ENCODE data around the gene PFKFB2.
"Not testable (repeated sequence)": the region's sequence is repeated elsewhere in the genome, so short reads cannot be mapped to it uniquely, and the experiment has no call there.

Gene PFKFB2

GRCh38 chr1:207041397-207041796 is 11.7 kb upstream of the PFKFB2 start:
- not testable (repeated sequence) for DNase-seq

- no peak for DNase-seq
Observed at GRCh38 chr1:207045453-207045852, 7.6 kb upstream of the PFKFB2 start.

DNA sequence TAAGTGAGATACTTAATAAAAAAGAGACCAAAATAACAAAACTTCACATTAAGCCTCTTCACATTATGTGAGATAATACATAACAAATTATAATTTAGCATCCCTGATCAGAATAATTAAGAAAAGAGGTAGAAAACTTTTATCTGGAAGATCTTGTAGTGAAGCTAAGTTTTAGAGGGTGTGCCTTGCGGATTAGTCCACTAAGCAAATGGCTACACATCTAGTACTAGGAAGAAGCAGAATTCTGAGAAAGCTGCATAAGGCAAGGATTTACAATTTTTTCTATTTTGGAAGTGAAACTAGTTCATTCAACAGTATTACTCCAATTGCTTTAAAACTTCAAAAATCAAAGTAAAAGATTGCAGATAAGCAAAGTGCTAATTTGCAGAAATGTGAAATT is 5.6 kb upstream of the PFKFB2 start:
- no peak for DNase-seq

DNA sequence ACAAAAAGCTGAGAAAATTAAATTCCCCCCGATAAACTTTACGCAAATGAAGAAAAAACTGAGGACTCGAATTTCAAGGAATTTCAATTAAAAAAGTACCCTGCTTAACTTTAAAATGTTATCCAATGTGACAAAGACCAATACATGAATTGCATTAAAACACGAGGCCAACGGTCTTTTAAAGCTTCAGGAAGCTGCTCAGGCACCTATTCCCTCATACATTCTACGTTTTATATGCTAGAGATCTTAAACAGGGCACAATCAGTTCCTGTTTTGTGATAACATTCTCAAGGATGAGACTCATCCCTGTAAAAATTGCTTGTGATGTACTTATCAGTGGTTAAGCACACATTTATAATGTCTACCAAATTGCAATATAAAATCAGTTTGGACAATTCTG is 5.0 kb upstream of the PFKFB2 start:
- no peak for DNase-seq

DNA sequence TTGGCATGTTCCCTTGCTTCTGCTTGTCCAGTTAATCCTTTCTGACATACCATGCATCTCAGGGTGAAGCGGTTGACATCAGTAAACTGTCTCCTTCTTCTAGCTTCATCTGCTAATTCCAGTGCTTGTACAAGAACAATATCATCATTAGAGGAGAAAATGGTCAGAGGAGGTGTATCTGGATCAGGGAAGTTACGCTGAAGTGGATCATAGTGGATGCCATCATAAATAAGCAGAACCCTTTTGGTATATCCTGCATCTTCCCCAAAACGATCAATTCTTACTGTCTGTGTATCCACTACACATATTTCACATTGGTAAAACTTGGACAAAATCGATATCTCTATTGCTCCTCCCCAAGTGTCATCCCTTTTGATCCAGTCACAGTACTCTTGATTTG is 4.0 kb upstream of the PFKFB2 start:
- DNase-seq: no peak

GRCh38 chr1:207049514-207049913 is 3.6 kb upstream of the PFKFB2 start:
- DNase-seq: no peak

- peak; percentile 41 to 60 for DNase-seq
Observed at GRCh38 chr1:207049974-207050391, 3.1 kb upstream of the PFKFB2 start.

GRCh38 chr1:207050480-207051190 is 2.4 kb upstream of the PFKFB2 start:
- DNase-seq: peak; percentile 91 to 98

- DNase-seq: no peak
Observed at GRCh38 chr1:207051191-207051943, 1.7 kb upstream of the PFKFB2 start, which contains the start of gene YOD1. YOD1 (minus strand) TSS chr1:207051208; CDS start chr1:207051030, 178 bp downstream.

DNA sequence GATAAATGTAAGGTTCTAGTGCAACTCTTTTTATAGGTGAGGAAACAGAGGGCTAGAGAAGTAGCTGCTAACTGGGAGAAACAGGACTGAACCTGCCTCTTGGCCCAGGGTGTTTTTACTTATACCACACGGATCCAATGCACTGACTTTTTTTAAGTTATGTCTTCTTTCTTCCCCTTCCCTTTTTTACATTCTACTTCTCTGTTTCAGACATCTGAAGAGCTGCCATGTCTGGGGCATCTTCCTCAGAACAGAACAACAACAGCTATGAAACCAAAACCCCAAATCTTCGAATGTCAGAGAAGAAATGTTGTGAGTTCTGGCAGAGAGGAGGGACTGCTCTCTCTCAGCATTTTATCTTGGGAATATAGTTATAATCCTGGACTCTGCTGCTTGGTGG is 1.4 kb downstream of the PFKFB2 start:
- no peak for DNase-seq

DNA sequence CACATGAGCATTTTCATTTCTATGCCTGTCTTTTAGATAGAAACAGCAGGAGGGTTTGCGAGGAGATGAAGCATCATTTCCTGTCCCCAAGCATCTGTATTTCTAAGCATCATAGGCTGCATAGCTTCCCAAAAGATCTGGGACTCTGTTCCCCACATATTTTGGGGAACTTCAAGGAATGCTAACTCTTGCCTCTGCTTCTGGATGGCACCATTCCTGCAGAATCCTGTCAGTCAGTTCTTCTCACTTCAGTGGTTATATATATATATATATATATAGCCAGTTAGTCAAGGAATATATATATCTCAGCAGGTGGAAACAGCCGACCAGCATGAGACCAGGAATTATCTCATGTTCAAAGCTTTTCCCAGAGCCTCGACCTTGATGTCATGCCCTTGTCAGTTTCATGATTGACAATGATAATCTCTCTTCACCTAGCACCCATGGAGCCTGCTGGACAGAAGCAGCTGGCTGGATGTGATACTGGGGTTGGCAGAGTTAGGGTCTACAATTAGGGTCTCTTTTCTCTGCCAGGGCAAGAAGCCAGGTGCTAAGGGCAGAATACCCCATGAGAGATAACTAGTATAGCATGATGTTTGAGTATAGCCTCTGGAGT is 2.4 kb downstream of the PFKFB2 start:
- no peak for DNase-seq

- DNase-seq: no peak
Observed at GRCh38 chr1:207056673-207057072, 3.6 kb downstream of the PFKFB2 start.

- DNase-seq: no peak
Observed at GRCh38 chr1:207058252-207058651, 5.2 kb downstream of the PFKFB2 start.

DNA sequence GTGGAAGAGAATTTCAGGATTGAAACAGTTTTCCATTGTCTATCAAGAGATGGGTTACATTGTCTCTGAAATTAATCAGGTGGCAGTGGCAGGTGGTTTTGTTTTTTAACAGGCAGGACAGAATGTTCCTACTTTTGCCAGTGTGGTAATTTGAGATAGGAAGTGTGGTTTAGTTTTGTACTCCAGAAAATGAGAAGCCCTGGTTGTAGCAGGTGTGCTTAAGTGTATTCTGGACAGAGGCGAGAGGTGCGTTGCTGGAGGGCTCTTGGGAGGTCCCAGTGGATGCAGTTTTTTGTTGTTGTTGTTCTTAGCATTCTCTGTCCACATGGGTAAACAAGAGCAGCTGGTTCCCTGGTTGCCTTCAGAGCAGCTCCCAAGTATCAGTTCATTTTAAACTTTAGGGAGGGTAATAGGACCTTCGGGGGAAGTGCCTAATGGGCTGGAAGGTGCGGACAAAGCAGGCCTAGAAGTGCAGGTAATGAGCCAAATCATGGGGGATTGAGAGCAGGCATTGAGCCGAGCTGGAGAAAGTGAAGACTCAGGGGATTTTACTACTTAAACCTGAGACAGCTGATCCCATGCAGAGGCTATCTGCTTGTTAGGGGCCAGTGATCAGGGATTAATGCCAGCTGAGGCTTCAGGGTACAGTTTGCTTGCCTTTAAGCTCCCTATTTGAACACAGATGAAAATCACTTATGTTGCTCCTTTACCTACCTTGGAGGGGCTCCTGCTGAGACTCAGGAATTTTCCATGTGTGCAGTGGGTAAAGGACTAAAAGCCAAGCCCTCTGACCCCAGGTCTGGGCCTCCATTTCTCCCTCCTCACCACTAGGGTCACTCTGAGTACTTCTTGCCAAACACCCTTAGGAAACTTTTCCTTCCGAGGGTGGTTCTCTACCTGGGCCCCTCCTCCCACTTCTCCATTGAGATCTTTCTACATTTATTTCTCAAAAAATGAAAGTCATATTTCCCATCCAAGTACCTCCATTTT is 6.1 kb downstream of the PFKFB2 start:
- no peak for DNase-seq

- no peak for DNase-seq
Observed at GRCh38 chr1:207059881-207060280, 6.8 kb downstream of the PFKFB2 start.

- DNase-seq: no peak
Observed at GRCh38 chr1:207060596-207060995, 7.5 kb downstream of the PFKFB2 start.

- DNase-seq: no peak
Observed at GRCh38 chr1:207062058-207062457, 9.0 kb downstream of the PFKFB2 start.

- DNase-seq: no peak
Observed at GRCh38 chr1:207063014-207063413, 9.9 kb downstream of the PFKFB2 start.

- DNase-seq: no peak
Observed at GRCh38 chr1:207064561-207064960, 11.5 kb downstream of the PFKFB2 start.

DNA sequence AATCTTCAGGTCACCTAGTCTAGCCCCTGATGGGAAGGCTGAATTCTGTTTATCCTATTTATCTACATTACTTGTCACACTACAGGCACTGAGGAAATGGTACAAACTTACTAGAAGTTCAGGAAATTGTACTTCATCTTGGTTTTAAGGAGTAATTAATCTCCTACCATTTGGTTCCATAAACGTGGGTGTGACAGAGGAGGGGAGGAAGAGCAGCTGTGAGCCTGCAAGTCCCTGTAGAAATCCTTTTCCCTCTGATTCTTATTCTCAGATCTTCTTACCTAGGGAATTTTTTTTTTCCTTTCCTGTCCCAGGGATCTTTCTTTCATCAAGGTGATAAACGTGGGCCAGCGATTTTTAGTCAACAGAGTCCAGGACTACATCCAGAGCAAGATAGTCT is 14.1 kb downstream of the PFKFB2 start:
- DNase-seq: no peak

DNA sequence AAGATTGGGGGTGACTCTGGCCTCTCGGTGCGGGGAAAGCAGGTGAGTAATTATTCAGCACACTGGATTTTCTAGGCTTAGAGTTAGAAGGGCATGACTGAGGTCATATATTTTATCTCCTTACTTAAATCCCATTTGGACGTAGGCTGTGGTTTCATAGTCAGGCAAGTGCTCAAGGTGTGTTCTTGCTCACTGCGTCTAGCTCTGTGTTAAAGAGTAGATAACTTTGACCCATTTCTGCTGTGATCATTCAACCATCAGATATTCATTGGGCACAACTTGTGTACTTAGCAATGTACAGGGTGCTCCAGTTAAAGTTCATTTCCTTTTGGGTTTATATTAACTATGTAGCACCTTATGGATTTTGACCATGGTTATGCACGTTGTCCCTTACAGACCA is 14.6 kb downstream of the PFKFB2 start:
- no peak for DNase-seq

GRCh38 chr1:207069061-207069460 is 16.0 kb downstream of the PFKFB2 start:
- DNase-seq: no peak
